NCI-H748 (cell line): ENCODE data around the gene KCNIP1.

Experiments
- DNase-seq: peaks from one replicate; lab custom pipeline; 2025; ENCODE audit not compliant: unreplicated experiment; lab: John Stamatoyannopoulos, UW

KCNIP1 gene

GRCh38 chr5:170626507-170627150, 122.8 kb downstream of the KCNIP1 start:
- DNase-seq = no peak

DNA sequence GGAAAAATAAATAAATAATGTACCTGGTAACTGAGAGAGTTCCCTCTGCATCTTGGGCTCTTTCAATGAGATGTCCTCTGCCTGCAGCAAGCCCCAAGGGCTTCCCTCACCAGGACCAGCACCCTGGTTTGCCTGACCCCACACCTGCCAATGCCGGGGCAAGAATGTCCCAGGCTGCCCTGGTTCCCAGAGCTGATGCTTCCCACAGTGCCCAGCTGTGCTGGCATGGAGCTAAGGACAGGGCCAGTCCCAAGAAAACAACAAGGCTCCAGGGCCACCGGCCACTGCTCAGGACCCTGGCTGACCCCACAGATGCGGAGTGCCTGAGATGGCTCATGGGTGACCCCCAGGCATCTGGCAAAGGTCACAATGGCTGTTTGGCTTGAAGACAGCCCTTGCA, 123.5 kb downstream of the KCNIP1 start:
- DNase-seq = no peak

- no peak for DNase-seq
Observed at GRCh38 chr5:170628028-170628427, 124.2 kb downstream of the KCNIP1 start.

DNA sequence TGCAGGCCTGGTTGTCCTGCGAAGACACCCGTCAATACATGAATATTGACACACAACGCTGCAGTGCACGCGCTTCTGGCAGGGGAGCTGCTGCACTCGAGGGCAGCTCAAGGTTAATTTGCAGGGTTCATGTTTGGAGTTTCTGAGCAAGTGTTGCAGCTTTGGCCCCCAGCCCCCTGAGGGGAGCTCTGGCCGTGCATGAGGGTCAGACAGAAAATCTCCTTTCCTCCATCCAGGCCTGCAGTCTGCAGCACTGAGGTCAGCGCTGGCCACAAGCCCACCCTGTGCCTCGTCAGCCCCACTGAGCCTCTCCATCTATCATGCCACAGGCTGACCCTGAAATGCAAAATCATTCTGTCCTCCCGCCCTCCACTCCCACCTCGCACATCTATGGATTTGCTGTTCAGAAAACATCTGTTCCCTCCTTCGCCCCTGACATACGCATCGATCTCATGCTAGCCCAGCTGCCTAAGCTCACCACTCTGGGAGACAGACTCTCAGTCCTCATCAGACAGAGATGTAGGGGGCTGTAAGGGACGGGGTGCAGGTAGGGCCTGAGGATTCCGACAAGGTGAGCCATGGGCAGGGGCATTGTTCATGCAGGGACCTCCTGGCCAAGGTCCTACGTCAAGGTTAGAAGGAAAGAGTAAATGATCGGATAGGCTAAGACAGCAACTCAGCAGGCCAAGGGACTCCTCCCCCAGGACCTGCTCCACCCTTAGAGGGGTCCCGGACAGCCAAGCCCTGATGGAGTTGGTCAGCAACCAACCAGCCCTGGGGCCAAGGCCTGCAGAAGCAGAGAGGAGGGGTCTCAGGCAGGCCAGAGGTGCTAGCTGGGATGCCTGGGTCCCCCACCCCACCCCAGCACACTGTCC, 125.1 kb downstream of the KCNIP1 start:
- DNase-seq = no peak

DNA sequence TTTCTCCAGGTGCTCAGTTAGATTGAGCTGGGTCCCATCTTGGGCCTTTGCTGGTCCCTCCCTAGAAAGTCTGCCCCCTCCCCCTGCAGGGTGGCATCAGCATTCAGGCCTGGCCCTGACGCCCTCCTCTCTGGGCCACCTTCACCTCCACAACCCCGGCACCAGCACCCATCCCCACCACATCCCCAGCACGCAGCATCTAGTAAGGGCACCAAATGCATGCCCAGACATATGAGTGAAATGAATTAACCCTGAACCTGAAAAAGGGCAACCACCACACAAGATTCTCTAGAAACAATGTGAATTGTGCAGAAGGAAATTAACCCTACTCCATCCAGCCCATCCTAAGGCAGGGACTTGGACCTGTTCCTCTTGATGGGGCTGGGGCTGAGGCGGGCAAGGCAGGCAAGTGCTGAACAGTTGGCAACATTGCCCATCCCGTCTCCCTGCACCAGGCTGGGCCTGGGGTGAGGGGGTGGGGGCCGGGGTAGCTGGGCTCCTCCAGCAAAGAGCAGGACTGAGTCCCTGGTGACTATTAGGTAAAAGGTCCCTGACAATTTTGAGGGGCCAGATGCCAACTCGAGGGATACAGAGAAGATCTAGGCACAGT, 125.9 kb downstream of the KCNIP1 start:
- no peak for DNase-seq

DNA sequence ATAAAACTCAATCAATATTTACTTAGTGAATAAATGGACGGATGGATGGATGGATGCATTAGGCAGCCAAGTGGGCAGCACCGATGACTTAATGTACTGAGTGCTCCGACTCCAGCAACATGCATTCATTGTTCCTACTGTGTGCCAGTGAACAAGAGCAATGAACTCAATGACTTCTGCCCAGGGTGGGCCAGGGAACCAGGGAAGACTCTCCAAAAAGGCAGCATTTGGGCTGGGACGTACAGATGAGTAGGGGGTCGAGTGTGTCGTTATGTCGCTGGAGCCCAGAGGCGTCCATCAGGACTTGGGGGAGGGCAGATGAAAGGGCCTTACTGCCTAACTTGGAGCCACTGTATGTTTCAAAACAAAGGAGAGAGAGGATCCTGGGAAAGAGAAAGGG, 126.4 kb downstream of the KCNIP1 start:
- DNase-seq = peak; percentile 18

DNA sequence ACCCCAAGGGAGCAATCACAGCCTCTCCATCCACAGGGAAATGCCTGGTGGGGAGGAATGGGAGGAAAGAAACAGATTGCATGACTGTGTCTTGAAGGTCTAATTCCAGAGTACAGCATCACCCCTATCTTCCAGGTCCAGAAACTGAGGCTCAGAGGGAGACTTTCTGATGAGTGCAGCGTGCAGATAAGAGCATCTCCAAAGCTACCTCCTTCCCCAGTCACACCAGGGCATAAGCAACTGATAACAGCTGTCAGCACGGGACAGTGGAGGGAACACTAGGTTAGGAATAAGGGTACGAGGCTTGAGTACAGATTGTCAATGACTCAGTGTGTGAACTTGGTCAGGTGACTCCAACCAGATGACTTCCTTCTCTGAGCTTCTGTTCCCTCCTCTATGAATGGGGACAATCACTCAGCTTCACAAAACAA, 126.9 kb downstream of the KCNIP1 start:
- DNase-seq = no peak

DNA sequence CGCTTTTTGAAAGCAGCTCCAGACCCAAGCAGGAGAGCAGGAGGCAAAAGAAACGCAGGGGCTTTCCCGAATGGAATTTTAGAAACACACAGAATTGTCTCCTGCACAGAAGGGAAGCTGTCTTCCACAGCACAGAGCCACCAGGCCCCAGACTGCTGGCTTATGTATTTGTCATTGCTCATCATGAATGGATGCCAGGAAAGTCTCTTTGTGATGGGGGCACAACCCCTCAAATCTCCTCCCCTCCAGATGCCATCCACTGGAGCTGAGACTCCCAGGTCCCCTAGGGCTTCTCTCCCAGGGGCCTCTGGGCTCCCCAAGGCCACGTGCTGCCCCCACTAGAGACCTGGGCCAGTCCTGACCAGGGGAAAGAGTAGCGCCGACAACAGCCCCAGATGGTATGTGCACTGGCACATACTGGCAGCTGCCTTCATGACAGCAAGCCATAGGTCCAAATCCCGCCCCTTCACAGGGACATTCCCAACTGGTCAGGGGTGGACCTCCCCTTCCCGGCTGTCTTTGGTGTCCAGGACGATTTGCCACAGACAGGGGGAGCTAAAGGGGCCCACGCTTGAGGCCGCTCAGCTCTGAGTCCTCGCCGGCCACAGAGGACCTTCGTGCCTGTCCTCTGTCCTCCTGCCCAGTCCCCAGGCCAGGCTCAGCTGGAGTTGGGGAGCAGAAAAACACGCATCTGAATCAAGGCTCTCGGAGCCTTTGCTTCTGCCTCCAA, 127.8 kb downstream of the KCNIP1 start:
- peak; percentile 10 for DNase-seq

DNA sequence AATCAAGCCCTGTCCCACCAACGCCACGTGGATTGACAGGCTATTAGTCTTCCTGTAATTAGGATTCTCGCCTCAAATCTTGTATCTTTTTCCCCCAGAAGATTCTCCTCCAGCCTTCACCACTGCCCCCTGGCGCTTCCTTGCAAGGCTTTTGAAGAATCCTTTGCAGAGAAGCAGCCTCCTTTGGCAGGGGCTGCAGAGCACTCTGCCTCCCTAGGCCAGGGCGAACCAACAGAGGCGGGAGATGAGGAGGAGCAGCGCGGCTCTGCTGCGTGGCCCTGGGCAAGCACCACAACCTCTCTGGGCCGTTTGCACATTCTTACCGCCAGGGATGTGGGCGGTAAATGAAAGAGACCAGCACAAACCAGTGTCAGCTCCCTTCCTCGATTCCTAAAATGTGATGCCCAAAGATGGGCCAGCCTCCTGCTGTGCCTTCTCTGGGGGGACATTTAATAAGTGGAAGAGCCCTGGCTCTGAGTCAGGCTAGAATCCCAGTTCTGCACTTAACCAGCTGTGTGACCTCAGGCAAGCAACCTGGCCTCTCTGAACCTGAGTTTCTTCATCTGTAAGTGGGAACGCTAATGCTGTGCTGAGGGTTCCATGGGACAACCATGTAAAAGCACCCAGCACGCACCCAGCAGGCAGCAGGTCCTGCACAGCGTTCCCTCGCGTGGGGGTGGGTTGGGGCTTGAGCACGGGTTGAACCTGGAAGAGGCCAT, 128.6 kb downstream of the KCNIP1 start:
- no peak for DNase-seq

DNA sequence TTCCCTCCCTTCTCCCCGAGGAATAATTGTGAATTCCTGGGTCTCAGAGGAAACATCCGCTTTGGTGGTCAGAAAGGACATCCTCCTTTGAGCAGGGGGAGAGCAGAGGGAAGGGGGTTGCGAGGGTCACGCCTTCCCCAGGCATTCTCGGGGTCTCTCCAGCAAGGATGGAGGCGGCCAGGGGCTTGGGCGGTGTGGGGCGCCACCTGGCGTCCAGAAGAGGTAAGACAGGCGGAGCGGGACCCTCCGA, 129.1 kb downstream of the KCNIP1 start:
- DNase-seq = no peak

DNA sequence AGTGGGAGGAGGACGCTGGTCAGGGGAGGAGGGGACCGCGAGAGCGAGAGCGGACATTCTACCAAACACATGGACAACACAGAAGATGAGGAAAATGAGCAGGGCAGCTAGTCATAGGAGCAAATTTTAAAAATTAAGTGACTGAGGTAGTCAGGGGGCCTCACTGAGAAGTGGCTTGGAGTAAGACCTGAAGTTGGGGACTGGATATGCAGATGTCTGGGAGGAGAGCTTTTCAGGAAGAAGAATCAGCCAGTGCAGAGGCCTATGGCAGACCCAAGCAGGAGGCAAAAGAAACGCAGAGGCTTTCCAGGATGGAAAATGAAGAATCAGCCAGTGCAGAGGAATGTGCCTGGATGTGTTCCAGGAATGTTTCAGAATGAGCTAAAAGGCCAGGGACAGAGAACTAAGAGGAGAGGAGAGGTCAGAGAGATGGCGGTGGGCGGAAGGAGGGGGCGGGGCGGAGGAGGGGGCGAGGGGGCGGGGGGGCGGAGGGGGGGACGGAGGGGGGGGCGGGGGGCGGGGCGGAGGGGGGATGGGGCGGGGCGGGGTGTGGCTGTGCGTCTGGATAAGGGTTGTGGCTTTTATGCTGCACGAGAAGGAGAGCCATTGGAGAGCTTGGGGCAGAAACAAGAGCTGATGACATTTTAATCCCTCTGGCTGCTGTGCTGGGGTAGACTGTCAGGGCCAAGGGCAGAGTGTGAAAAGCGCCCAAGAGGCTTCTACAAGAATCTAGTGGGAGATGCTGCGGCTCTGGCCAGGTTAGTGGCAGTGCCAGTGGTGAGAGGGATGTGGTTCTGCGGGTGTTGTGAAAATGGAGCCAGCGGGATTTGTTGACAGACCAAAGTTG, 129.6 kb downstream of the KCNIP1 start:
- DNase-seq = peak; percentile 80

DNA sequence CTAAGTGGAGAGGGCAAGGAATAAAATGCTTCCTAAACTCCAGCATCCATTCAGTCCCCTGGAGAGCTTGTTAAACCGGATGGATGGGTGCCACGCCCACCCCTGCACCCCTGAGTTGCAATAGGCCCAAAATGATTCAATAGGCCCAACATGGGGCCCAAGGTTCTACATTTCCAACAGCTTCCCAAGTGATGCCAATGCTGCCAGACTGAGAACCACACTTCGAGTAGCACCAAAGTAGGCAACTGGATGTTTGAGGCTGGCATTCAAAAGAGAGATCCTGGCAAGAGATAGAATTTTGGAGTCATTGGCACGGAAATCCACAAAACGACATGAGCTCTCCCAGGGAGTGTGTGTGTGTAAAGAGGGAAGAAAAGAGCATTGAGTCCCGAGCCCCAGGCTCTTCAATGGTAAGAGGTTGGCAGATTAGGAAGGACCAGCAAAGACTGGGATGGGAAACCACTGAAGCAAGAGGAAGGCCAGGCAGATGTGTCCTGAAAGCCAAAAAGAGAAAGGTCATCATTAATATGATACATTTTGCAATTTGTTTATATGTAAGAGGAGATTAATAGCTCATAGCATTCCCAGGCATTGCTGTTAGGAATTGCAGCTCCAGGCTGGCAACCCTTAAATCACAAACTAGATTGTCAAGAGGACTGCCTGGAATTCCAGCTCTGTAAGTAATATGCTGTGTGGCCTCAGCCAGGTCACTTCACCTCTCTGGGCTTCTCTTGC, 130.6 kb downstream of the KCNIP1 start:
- peak; percentile 33 for DNase-seq

- no peak for DNase-seq
Observed at GRCh38 chr5:170635706-170636105, 131.9 kb downstream of the KCNIP1 start.

DNA sequence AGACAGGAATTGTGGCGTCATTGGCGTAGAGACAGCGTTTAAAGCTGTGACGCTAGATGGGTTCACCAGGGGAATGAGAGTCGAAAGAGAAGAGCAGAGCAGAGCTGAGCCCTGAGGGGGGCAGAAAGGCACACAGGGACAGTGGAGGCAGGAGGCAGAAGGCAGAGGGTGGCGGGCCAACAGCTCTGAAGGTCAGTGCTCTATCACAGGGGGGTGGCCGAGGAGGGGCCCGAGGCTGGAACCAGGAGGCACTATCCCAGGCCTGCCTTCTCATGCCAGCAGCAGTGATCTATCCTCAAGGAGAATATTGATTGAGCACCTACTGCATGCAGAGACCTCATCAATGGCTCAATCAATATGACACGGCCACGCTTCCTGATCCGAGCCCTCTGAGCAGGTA, 132.4 kb downstream of the KCNIP1 start:
- DNase-seq = no peak

- no peak for DNase-seq
Observed at GRCh38 chr5:170636801-170637477, 133.1 kb downstream of the KCNIP1 start.

DNA sequence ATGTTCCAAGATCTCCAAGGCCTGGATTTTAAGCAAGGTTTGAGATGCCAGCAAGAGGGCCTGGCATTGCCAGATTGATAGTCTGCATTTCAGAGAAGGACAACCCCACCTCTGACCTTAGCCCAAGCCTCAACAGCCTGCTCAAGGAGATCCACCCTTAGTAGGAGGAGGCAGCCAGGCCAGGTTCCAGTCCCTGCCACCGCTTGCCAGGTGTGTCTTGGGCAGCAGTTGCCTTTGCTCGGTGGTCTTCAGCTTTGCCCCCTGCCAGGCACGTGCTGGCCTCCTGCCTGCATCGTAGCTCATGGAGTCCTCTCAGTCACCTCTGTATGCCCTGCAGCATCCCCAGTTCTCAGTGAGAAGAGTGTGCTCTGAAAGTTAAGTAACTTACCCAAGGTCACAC, 134.2 kb downstream of the KCNIP1 start:
- no peak for DNase-seq

DNA sequence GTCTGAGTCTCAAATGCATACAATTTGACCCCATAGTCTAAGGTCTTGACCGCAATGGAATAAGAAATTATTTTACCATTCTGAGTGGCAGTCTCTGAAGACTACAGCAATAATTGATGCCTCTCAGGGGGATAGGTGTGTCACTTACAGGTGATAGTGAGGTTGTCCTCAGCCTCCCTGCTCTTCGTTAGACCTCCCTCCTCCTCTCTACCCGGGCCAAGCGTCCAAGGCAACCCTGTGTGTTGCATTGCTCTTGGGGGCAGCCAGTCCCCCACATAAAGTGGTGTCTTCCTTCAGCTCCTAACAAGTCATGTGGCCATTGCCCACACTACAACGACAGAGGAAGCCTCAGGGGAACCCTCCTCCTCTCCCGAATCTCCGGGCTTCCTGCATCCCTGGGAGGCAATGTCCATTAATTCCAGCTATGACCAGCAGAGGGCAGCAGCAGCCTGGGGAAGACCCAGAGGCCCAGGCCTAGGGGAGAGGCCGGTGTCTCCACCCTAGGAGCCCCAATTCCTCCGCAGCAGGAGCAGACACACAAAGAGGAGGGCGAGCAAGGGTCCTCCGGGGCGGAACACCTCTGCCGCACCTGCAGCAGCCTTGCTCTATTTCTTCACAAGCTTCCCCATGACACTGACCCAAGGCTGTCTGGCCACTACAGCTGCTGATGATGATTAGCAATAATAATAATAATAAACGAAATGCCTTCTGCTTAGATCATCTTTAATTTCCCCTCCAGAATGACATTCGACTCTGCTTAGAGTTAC, 134.8 kb downstream of the KCNIP1 start:
- DNase-seq = peak; percentile 66
